Measurements from ENCODE around the gene B3GNT4.
A peak's percentile ranks its signal among the peaks of the same experiment; 100 is the strongest.
"Not testable (repeated sequence)": the region's sequence is repeated elsewhere in the genome, so short reads cannot be mapped to it uniquely, and the experiment has no call there.

B3GNT4 gene

DNA sequence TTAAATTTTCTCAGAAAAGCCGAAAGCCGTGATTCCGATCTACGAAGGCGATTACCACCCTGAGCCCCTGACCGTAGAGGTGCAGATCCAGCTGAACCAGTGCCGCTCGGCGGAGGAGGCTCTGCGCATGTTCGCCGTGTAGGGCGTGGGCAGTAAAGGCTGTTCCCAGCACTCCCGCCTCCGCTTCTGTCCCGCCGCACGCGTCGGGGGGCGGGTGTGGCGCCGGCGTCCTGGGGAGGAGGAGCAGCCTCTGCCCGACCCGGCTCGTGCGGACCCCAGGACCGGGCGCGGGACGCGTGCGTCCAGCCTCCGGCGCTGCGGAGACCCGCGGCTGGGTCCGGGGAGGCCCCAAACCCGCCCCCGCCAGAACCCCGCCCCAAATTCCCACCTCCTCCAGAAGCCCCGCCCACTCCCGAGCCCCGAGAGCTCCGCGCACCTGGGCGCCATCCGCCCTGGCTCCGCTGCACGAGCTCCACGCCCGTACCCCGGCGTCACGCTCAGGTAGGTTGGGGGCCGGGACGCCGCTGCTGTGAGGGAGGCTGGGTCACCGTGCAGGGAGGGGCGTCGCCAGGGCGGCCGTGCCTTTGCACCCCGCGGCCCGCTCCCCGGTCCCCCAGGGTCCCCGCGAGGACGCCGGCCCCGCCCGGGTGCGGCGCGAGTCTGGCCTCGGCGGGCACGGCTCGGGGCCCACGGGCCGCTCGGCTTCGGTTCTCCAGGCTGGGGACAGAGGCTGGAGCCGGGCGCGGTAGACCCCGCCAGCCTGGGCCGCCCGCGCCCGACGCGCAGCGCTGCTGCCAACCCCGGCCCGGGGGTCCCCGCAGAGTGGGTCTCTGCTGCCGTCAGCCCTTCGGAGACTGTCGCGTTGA is at the start of gene B3GNT4:
Gene B3GNT4, plus strand, starts transcription at position 409 of the 866 bp plus-strand sequence. CDS start 910 bp downstream, outside the sequence.
- DNase-seq (ENCODE audit: low read depth), result peak; percentile 53

DNA sequence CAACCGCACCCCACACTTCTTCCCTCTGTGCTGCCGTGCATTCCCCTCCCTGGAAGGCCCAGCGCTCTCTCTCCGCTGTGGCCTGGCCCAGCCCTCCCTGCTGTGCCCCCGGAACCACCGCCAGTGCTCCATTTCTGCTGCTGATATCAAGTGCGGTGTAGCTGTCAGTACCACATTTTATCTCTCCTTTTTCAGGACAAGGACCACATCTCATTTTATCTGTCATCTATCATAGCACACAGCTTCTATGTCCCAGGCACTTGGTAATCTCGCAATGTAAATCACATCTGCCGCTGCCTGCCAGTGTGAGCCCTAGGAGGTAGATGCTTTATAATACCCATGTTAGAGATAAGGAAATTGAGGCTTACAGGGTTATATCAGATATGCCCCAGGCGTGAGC is 47.8 kb upstream of the B3GNT4 start:
- DNase-seq (ENCODE audit: low read depth), result no peak

- DNase-seq (ENCODE audit: low read depth), result no peak
Measured at GRCh38 chr12:122158700-122159285, 44.7 kb upstream of the B3GNT4 start.

DNA sequence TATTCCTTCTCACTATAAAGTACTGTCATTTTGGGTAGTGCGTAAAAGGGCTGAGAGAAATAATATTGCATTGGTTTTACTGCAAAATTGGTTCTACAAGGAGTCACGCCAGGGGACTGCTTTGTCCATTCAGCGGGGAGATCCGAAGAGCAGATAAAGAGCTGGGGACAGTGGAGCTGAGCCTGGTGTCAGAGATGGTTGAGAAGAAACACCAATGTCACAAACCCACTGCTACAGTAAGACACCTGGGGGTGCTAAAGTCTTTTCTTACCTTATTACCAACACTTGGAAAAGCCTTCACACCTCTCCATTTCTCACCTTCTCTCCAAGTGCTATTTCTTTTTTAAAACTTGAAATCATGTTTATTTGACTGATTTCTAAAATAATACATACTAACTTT is 43.6 kb upstream of the B3GNT4 start:
- DNase-seq (ENCODE audit: low read depth), result no peak

- DNase-seq (ENCODE audit: low read depth), result no peak
Measured at GRCh38 chr12:122160761-122161160, 42.7 kb upstream of the B3GNT4 start.

DNA sequence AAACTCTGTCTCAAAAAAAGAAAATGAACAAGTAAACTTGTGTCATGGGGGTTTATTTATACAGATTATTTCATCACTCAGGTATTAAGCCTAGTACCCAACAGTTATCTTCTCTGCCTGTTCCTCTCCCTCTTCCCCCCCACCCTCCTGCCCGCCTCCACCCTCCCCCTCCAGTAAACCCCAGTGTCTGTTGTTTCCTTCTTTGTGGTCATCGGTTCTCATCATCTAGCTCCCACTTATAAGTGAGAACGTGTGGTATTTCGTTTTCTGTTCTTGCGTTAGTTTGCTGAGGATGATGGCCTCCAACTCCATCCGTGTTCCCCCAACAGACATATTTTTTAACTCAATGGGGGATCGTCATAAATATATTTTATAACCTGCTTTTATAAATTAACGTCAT is 41.8 kb upstream of the B3GNT4 start:
- no peak for DNase-seq (ENCODE audit: low read depth)

DNA sequence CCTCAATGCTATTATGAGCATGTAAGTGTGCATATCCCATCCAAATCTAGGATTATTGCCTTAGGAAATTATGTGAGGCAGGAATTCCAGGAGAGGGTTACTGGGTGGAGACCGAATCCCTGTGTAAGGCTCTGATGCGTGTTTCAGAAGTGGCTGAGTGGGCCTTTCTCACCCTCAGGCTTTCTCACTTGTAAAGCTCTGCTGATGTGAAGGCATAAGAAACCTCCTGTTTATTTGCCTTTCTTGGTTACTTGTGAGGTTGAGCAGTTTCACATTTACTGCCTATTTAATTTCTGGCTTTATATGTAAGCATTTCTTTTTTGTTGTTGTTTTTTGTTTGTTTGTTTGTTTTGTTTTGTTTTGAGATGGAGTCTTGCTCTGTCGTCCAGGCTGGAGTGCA is 40.5 kb upstream of the B3GNT4 start:
- no peak for DNase-seq (ENCODE audit: low read depth)

DNA sequence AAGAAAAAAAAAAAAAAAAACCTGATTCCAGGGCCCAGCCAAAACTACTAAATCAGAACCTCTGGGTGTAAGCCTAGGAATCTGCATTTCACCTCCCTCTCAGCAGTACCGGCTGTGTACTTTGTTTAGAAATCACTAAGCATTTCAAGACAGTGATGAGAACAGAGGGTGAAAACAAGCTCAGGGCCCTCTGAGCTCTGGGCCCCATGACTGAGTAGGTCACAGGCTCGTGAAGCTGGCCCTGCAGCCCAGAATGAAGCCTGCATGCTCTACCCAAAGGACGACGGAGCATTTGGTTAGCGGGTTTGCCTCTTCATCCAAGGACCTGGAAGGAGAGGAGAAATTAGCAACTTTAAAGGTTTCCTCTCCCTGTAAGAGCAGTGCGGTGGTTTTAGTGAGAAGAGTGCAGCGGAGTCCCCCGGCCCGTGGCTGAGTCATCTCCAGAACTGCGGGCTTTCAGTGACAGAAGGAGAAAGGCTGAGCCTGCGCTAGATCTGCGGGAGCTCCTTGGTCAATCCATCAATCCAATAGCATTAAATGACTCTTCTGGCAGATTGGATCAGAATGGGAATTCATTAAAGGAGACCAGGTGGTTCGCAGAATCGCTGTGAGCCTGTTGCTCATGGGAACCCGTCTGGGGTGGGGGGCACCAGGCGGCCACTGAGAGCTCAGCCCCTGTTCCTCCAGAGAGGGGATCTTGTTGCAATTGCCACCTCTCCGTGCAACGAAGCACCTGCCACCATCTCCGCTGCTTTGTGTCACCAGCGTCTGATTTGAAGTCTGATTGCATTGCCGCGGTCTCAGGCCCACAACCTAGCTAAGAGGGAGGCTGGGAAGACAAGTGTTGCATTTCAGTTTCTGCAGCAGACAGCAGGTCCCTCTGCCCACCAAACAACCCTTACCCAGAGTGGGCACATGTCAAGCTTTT is 36.8 kb upstream of the B3GNT4 start:
- peak; percentile 35 for DNase-seq (ENCODE audit: low read depth)

DNA sequence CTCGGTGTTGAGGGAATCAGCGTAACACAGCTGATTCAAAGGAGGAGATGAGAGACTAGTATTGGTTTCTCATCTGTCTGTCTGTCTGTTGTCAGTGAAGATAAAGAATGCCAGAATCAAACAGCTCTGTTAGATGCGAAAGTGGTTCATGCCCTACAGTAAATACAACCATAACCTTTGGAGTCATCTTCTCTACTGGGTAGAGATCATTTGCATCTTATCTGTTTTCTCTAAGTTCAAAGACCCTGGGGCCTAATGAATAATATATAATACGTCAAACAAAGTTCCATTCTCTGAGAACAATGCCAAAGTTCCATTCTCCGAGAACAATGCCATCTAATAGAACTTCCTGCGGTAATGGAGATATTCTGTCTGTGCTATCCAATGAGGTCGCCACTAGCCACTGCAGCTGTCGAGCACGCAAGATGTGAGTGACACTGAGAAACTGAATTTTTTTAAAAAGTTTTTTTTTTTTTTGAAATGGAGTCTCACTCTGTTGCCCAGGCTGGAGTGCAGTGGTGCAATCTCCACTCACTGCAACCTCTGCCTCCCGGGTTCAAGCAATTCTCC is 36.1 kb upstream of the B3GNT4 start:
- DNase-seq (ENCODE audit: low read depth), result no peak

GRCh38 chr12:122168492-122168891 is 35.0 kb upstream of the B3GNT4 start:
- DNase-seq (ENCODE audit: low read depth), result no peak

DNA sequence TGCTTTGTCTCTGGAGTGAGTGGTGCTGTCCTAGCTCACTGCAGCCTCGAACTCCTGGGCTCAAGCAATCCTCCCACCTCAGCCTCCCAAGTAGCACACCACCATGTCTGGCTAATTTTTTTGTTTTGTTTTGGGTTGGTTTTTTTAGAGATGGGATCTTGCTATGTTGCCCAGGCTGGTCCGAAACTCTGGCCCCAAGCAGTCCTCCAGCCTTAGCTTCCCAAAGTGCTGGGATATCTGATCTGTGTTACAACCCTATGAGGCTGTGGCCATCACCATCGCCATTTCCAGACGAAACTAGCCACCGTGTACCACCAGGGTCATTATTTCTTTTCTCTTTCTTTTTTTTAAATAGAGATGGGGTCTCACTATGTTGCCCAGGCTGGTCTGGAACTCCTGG is 32.1 kb upstream of the B3GNT4 start:
- DNase-seq (ENCODE audit: low read depth), result no peak

DNA sequence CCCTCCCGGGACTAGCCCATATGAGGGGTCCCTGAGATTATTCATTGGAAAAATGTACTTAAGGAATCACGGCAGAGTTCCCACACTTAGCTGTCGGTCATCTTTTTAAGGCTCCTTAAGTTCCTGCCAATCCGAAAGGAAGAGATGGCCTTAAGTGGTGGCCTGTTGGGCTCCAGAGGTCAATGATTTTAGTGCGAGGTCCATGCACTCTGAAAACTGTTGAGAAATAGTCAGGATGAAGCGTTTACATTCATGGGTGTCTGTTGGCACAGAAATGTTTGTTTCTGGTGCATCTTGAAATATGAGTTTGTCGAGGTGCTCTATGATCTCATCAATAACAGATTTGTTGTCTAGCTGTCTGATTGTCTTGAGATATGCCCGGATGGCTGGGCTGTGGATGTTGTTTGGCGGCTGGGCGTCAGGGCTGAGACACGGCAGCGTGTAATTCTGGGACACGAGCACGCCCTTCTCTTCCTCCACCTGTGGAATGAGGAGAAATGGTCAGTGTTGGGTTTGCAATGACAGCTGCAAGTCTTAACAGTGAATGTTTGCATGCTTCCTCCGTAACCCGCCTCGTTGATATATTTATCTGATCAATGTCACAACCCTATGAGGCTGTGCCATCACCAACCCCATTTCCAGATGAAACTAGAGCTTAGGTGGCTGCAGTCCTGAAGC is 31.1 kb upstream of the B3GNT4 start:
- no peak for DNase-seq (ENCODE audit: low read depth)

- DNase-seq (ENCODE audit: low read depth), result peak; percentile 7
Measured at GRCh38 chr12:122174155-122174845, 29.2 kb upstream of the B3GNT4 start, which contains the start of gene IL31. IL31 (minus strand) TSS chr12:122174221; CDS start chr12:122174172, 49 bp downstream.

DNA sequence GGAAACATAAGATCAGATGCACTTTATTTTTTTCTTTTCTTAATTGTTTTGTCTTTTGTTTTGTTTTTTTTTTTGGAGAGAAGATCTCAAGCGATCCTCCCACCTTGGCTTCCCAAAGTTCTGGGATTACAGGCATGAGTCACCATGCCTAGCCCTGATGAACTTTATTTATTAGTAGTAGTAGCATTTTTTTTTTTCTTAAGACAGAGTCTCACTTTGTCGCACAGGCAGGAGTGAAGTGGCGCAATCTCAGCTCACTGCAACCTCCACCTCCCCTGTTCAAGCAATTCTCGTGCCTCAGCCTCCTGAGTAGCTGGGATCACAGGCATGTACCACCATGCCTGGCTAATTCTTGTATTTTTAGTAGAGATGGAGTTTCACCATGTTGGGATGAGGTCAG is 27.0 kb upstream of the B3GNT4 start:
- DNase-seq (ENCODE audit: low read depth), result not testable (repeated sequence)

- peak; percentile 15 for DNase-seq (ENCODE audit: low read depth)
Measured at GRCh38 chr12:122182887-122183587, 20.5 kb upstream of the B3GNT4 start, which contains the start of gene LRRC43. LRRC43 (plus strand) TSS chr12:122183123; CDS start chr12:122183145, 22 bp downstream.

DNA sequence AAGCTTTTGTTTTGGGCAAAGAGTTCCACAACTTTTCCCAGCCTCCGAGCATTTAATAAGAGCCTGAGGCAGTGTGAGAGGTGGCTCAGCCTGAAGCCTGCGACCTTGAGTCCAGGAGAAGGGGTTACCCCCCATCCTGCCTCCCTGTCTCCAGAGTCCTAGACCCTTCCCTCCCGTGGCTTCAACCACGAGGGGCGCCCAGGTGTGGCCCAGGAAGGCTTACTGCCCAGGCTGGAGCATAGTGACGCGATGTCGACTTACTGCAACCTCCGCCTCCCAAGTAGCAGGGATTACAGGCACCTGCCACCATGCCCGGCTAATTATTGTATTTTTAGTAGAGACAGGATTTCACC is 19.9 kb upstream of the B3GNT4 start:
- DNase-seq (ENCODE audit: low read depth), result no peak

DNA sequence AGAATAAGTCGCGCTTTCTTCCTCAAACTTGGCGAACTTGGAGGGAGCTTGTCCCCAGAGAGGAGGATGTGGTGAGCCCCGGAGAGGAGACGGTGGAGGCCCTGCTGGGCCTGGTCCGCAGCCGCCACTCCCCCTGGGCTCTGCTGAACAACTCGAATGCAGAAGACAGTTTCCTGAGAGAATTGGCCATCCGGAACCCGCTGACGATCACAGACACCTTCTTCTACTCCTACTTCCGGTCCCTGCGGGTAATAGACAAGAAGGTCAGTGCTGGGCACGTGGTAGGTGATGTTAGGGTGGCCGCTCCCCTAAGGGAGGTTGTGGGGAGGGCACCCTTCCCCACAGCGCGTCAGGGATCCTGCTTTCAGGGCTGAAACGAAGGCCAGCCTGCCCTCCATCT is 19.0 kb upstream of the B3GNT4 start:
- no peak for DNase-seq (ENCODE audit: low read depth)

- DNase-seq (ENCODE audit: low read depth), result no peak
Measured at GRCh38 chr12:122185079-122185478, 18.4 kb upstream of the B3GNT4 start.

GRCh38 chr12:122185494-122186082 is 17.9 kb upstream of the B3GNT4 start:
- DNase-seq (ENCODE audit: low read depth), result no peak

DNA sequence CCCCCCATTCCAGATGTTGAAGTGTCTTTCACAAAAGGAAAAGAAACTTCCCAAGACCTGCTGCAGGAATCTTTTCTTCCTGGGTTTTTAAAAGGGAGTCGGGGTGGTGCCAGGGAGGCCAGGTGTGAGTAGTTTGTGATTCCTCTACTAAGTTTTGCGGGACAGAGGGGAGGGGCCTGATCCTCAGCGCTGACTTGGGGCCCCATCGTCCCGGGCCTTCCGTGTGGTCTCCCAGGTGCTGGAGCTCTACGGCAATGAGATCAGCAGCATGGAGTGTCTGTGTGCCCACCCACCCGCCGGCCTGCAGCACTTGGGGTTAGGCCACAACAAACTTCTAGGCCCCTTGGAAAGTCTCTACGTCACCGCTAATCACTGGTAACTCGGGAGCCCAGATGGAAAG is 16.0 kb upstream of the B3GNT4 start:
- DNase-seq (ENCODE audit: low read depth), result no peak

Data from stimulated activated CD8-positive, alpha-beta memory T cell treated with anti-CD3 and anti-CD28 coated beads, Interleukin-4, amount 100 ng/mL, for 24 hours (primary cell).